OCI-LY3 (cell line): ENCODE results near the gene POM121C.
"Not testable (repeated sequence)": the region's sequence is repeated elsewhere in the genome, so short reads cannot be mapped to it uniquely, and the experiment has no call there.

Experiments
- CTCF ChIP-seq: fragments of 200-600, 300-600 bp; sonication (generic); IDR thresholded peaks from 2 replicates; pipeline ENCODE4 v1.5.1; 2014; ENCODE audit warnings: antibody characterized with exemption, low read length, low read depth
- EZH2phosphoT487 ChIP-seq: fragments of 200-600 bp; shearing (Covaris generic); IDR thresholded peaks from 2 replicates; pipeline ENCODE4 v1.6.1; 2018; ENCODE audit warnings: antibody characterized with exemption, mixed run types, low read depth

GRCh38 chr7:75460541-75460940 is 25.6 kb downstream of the POM121C start:
- not testable (repeated sequence) for TF ChIP-seq CTCF, EZH2phosphoT487
